SKM-1 treated with dmso at 0.1 percent for 144 hours (cell line): ENCODE results near the gene SORBS2.
A peak's percentile ranks its signal among the peaks of the same experiment; 100 is the strongest.
"Not testable (repeated sequence)": the region's sequence is repeated elsewhere in the genome, so short reads cannot be mapped to it uniquely, and the experiment has no call there.

Experiments used
- DNase-seq: peaks from one replicate; lab custom pipeline; 2025; ENCODE audit not compliant: unreplicated experiment; lab: John Stamatoyannopoulos, UW

Gene SORBS2

GRCh38 chr4:185811509-185812364 is at the start of gene SORBS2:
TSS of gene SORBS2 (minus strand) at chr4:185812194. CDS start at chr4:185690571, 121,623 bp downstream.
- DNase-seq = no peak

DNA sequence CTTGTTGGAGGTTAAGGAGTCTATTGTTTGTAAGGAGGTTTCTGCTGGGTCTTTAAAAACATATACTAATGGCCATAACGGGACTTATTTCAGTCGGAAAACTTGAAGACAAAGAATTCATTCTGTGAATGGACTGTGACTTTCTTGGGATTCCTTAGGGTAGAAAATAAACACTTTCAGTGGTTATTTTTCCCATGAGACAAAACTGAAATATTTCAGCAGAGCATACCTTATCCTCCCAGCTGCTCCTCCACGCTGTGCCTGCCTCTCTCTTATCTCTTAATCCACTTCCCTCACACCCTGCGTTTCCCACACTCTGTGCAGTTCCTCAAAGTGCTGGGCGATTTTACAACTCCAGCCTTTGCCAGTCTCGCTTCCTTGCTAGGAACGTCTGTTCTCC is 47.1 kb upstream of the SORBS2 start:
- DNase-seq = peak; percentile 10

- not testable (repeated sequence) for DNase-seq
These were observed 45.6 kb upstream of the SORBS2 start for GRCh38 chr4:185857561-185857960.

DNA sequence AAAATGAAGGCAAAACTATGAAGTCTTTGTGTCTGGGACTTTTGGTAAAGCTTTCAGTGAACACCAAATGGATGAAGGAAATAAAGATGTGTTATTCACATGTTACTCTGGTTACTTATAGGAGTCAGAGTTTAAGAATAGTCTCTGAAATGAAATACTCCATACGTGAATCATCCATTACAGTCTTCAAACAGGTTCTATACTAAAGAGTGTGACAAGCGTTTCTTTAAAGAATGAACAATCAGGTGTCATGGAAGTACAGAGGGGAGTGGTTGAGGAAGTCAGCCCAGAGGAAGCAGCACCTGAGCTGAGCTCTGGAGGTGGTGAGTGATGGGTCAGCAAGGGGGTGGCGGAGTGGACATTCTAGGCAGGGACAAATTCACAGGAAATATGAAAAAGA is 41.8 kb upstream of the SORBS2 start:
- DNase-seq = no peak

DNA sequence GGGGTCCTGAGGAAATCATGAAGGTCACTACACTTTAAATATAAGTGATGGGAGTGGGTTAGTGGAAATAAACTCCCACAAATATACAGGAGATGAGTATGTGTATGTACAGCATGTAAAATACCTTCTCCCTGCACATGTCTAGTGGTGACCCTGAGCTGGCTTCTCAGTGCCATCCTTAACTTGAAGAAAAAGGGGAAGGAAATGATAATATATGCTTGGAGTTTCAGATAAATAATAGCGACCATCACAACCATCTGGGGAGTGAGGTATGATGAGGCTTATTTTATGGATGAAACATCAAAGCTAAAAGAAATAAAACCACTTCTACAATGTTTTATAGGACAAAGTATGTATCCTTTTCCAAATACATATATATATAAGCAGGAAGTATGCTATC is 41.0 kb upstream of the SORBS2 start:
- no peak for DNase-seq

GRCh38 chr4:185849664-185850550 is 37.9 kb upstream of the SORBS2 start:
- no peak for DNase-seq

GRCh38 chr4:185847352-185848097 is 35.5 kb upstream of the SORBS2 start:
- no peak for DNase-seq

- DNase-seq = no peak
These were observed 34.6 kb upstream of the SORBS2 start for GRCh38 chr4:185846505-185847150.

DNA sequence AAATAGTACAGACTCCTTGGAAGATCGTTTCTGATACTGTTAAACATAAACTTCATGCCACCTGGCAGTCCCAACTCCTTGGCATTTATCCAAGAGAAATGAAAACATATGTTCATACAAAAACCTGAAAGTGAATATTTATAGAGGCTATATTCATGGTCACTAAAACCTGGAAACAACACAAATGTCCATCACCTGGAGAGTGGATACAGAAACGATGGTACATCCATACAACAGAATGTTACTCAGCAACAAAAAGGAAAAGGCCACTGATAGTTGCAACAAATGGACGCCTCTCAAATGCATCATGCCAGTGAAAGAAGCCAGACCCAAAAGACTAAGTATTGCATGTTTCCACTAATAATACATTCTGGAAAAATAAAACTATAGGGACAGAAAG is 34.0 kb upstream of the SORBS2 start:
- no peak for DNase-seq

DNA sequence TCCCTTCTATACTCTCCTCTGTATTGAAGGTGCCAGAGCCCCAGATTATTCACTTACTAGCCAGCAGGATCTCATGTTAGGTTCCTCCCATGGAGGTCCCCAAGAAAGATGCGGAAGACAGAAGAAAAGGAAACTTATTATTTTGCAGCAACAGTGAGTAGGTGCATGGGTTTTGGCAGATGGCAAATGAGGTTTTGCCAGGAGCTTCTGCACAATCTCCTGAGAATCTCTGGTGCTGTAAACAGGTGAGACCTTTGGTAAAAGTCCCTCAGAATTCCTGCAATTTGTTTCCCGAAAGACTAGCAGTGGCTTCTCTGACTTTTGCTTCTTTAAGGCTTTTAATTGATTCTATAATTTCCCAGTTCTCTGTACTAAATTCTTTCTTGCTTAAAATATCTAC is 29.5 kb upstream of the SORBS2 start:
- no peak for DNase-seq

DNA sequence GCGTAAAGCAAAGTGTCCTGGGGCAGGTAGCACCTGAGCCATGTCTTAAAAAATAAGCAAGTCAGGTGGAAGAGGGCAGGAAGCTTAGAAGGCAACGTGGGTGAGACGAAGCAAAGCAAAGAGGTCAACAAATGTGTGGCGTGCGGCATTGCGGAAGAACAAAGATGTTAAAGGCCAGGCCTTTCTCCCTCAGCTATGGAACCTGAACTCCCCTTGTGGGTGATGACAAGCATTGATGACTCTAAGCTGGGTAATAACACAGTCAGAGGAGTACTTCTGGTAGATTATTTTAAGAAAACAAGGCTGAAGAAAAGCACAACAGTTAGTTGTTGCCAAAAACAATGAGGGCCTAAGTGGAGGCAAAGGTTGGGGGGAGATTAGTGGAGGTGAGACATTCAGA is 29.0 kb upstream of the SORBS2 start:
- DNase-seq = no peak

- no peak for DNase-seq
These were observed 28.2 kb upstream of the SORBS2 start for GRCh38 chr4:185840201-185840600.

GRCh38 chr4:185839770-185840169 is 27.8 kb upstream of the SORBS2 start:
- no peak for DNase-seq

DNA sequence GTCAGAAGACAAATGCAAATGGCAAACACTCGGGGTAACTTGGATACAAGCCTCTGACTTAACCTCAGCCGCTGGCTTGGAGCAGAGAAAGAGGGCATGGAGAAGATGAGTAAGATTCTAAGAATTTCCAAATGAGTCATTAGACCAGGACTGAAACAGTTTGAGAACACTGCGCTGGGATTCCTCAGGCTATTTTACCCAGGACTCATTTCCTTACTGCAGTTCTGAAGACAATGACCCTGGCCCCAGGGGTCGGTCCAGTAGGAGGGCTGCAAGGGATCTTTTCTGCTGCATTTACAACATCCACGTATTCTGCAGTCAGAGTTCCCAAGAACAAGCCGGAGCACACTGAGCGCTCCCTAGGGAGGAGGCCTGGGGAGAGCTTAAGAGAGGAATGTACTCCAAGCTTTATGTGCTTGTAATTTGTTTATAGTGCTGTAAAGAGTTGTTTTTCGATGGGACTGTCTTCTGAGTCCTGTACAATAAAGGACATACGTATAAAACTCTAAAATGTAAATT is 27.3 kb upstream of the SORBS2 start:
- no peak for DNase-seq

- no peak for DNase-seq
These were observed 26.7 kb upstream of the SORBS2 start for GRCh38 chr4:185838514-185839193.

GRCh38 chr4:185838104-185838452 is 26.1 kb upstream of the SORBS2 start:
- DNase-seq = no peak

- DNase-seq = no peak
These were observed 25.6 kb upstream of the SORBS2 start for GRCh38 chr4:185837415-185838103.

- DNase-seq = no peak
These were observed 24.5 kb upstream of the SORBS2 start for GRCh38 chr4:185836241-185837084.

DNA sequence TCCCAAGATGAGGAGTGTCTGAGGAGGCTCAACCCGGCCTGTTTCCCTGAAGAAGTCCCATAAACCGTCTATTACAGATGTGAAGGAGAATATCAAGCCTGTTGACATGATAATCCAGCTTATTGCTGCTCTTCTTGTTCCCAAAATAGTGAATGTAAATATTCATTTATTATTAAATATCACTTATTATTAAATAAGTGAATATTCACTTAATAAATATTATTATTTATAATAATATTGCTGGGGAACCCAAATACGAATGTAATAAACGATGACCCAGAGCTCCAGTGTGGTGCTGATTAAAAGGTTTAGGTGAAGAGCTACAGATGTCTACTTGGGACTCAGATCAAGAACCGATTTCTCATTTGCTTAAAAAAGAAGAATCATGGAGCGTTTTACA is 23.8 kb upstream of the SORBS2 start:
- DNase-seq = no peak
